HEK293T (cell line): ENCODE measurements around the gene PRKG1.

Experiments
- ARNT ChIP-seq: fragments of 450-650 bp; IDR thresholded peaks from 2 replicates; pipeline ENCODE4 v1.6.1; 2017; ENCODE audit warnings: mild to moderate bottlenecking
- BHLHE40 ChIP-seq: fragments of 450-650 bp; IDR thresholded peaks from 2 replicates; pipeline ENCODE4 v1.6.1; 2016; ENCODE audit warnings: mild to moderate bottlenecking, moderate library complexity, borderline replicate concordance
- ELF4 ChIP-seq: fragments of 450-650 bp; IDR thresholded peaks from 2 replicates; pipeline ENCODE4 v1.6.1; 2017; ENCODE audit warnings: antibody characterized with exemption
- FOXA1 ChIP-seq: fragments of 450-650 bp; IDR thresholded peaks from 2 replicates; pipeline ENCODE4 v1.6.1; 2016; ENCODE audit warnings: mild to moderate bottlenecking
- FOXM1 ChIP-seq: fragments of 450-650 bp; IDR thresholded peaks from 2 replicates; pipeline ENCODE4 v1.6.1; 2017; ENCODE audit warnings: mild to moderate bottlenecking, borderline replicate concordance
- NFRKB ChIP-seq: fragments of 450-650 bp; IDR thresholded peaks from 2 replicates; pipeline ENCODE4 v1.6.1; 2016; ENCODE audit warnings: mild to moderate bottlenecking, moderate library complexity
- SP1 ChIP-seq: fragments of 450-650 bp; IDR thresholded peaks from 2 replicates; pipeline ENCODE4 v1.6.1; 2017
- SUZ12 ChIP-seq: fragments of 450-650 bp; IDR thresholded peaks from 2 replicates; pipeline ENCODE4 v1.6.1; 2016; ENCODE audit warnings: mild to moderate bottlenecking
- TARDBP ChIP-seq: fragments of 450-650 bp; IDR thresholded peaks from 2 replicates; pipeline ENCODE4 v1.6.1; 2016
- ZNF384 ChIP-seq: fragments of 450-650 bp; IDR thresholded peaks from 2 replicates; pipeline ENCODE4 v1.6.1; 2016

DNA sequence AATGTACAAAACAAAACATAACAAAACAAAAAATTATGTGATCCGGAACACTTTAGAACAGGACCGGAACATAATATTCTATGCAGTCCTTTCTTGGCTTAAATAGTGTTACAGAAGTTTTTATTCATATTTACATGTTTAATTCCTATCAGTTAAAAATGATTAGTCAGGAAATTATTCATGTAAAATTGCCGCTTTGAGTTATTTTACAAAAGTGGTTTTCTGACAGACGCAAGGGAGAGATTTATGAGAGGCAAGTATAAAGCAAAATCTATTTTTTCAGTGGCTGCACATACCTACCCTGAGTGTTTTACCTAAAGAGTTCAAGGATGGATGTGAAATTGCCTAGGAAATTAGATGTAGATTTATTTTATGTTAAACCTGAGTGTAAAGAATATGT lies 1009.1 kb downstream of the PRKG1 start:
- TF ChIP-seq BHLHE40 (no peak), FOXA1 (no peak), ARNT (no peak), FOXM1 (no peak), ZNF384 (no peak), SP1 (no peak), NFRKB (no peak), SUZ12 (no peak), TARDBP (no peak), ELF4 (no peak)
